ENCODE data around the gene CRMP1.

CRMP1 gene

DNA sequence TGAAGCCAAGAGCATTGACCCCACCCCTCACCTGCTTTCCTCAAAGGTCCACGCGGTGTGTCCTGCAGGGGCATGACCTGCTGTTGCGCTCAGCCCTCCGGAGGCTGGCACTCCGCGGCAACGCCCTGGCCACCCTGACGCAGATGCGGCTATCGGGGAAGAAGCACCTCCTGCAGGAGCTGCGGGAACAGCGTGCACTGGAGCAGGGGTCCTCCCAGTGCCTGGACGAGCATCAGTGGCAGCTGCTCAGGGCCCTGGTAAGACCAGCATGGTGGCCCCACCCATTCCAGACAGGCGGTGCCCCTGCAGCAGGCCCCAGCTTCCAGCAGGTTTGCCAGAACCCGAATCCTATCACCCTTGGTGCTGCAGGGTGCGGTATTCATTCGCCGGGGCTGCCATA lies 95.9 kb downstream of the CRMP1 start:
- no peak for DNase-seq (ENCODE audit: low spot score)

DNA sequence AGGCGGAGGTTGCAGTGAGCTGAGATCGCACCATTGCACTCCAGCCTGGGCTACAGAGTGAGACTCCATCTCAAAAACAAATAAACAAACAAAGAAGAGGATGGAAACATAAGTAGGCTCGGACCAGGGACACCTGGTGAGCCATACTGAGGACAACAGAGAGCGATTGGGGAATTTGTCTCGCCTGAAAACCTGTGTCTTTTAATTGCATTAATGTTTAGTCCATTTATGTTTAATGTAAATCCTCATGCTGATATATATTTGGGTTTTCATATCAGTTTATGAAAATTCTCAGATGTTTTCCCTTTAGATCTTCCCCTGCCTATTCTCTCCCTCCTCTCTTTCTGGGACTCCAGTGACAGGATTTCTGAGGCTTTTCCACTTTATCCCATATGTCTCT lies 97.3 kb downstream of the CRMP1 start:
- DNase-seq (ENCODE audit: low spot score): no peak

DNA sequence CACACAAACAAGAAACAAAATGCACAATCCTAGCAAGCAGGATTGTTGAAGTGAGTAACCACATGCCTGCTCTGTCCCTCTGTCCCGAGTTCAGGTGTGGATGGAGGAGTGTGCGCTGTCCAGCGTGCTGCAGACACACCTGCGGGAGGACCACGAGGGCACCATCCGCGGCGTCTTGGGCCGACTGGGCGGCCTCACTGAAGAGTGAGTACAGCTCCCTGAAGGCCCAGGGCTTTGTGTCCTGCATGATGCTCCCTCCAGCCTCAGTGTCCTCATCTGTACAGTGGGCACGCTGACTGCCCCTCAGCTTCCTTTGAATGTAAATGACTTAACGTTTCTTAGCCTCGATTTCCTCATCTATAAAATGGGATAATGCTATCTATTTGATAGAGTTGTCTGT lies 99.4 kb downstream of the CRMP1 start:
- no peak for DNase-seq (ENCODE audit: low spot score)

DNA sequence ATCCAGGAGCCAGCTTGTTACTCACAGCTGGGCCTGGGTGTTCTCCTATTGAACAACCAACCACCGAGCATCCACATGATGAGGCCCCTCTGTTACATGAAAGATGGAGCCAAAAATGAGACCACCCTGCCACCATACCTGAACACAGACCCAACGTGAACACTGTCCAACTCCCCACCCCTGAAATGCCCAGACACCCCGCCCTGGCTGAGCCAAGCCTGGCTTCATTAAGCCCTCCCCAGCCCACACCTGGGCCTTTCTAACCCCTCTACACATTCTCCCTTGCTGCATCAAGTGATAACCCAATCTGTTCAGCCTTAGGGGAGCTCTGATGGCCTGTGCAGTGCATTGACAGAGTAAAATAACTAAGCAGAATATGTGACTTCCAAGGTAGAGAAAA lies 101.2 kb downstream of the CRMP1 start:
- no peak for DNase-seq (ENCODE audit: low spot score)

DNA sequence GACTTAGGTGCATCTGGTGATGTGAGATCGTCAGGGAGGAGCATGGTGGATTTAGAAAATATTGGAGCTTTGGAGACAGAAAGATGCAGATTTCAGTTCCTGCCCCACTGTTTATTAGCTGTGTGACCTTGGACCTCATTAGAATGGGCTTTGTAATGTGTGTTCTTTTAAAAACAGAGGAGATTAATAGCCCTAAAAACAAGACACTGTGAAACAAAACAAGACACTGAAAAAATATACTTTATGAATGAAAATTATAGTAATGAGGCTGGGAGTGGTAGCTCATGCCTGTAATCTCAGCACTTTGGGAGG lies 102.4 kb downstream of the CRMP1 start:
- no peak for DNase-seq (ENCODE audit: low spot score)

DNA sequence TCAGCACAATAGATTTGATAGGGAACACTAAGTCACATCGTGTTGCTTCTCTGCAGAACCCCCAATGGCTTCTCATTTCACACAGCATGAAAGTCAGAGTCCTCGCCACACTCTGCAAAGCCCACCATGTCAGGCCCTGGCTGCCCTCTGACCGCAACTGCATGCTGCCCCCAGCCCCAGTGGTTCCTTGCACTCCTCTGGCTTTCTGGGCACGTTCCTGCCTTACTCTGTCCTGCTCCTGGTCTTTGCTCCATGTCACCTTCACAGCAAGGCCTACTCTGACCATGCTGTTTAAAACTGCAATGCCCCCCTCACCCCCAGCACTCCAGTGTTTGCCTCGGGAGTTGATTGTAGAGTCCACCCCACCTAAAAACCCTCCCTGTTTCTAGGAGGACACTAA lies 103.7 kb downstream of the CRMP1 start:
- no peak for DNase-seq (ENCODE audit: low spot score)

DNA sequence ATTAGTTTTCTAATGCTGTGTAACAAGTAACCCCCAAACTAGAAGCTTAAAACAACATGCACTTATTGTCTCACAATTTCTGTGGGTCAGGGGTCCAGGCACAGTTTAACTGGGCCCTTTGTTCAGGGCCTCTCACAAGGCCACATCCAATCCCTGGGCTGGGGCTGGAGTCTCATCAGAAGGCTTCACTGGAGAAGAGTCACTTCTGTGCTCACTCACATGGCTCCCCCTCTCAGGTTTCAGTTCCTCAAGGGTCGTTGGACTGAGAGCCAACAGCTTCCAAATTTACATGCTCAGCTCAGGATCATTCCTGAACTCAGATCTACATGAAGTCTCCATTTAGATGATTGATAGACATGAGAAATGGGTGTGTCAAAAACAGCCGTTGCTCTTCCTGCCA lies 104.7 kb downstream of the CRMP1 start:
- DNase-seq (ENCODE audit: low spot score): no peak

DNA sequence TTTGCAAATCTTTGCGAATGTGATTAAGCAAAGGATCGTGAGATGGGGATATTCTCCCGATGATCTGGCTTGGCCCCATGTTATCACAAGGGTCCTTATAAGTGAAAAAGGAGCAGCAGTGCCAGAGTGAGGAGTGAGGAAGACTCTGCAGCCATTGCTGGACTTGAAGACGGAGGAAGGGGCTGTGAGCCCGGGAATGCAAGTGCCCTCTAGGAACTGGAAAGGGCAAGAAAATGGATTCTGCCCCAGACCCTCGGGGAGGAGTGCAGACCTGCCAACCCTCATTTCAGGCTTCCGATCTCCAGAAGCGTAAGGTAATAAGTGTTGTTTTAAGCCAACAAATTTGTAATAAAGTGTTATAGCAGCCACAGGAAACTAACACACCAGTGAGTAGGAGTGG lies 105.6 kb downstream of the CRMP1 start:
- no peak for DNase-seq (ENCODE audit: low spot score)

DNA sequence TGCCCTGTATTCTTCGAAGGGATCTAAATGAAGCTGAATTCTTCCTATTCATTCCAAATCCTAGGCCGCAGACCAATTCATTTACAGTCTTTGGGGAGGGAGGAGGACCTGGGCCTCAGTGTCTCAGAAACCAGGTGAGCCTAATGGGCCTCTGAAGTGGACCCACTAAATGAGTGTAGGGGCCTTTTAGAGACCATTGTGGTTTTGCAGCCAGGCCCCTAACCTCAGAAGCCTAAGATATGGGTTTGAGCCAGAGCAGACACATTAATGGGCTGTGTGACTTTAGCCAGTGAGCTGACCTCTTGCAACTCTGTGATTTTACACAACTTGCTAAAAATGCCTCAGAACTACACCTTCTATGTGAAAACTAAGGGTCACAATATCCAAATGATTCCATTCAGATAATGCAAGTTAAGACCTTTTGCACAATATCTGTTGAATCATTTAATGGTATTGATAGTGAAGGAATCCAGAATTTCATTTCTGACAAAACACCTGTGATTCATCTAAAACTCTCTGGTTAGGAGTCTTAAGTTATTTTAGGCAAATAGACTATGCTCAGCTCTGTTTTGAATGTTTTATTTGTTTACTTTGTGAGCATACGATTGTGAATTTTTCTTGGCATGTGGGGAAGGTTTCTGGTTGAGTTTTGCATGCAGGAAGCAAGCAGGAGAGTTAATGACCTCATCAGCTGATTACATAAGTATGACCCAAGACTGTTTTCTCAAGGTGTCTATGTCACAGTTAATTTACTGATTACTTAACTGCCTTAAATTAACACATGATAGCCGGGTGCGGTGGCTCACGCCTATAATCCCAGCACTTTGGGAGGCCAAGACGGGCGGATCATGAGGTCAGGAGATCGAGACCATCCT lies 106.8 kb downstream of the CRMP1 start:
- DNase-seq (ENCODE audit: low spot score): peak; percentile 38

DNA sequence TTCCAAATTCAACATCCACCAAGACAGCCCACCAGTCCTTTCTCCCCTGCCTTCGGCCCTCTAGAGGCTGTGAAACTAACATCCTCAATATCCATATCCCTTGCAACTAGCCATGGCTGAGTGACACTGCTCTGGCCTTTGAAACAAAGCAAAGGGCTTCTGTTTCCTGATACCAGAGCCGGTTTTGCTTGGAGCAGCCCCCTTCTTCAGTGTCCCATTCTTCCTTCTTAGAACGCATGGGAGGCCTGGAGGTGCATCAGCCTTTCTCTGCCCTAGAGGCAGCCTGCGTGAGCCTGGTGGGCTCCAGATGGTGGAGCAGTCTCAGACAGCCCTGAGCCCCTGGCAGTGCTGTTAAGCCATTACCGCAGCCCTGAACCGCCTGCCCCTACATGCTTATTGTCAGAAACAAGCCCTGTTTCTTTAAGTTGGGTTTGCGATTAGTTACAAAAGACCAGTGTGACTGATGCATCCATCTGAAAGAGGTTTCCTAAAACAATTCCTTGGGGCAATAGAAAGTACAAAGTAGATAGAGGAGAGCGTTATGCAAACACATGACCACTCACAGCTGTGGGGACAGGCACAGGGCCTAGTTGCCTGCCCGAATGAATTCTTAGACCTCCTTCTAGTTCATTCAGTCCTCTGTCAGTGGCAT lies 107.8 kb downstream of the CRMP1 start:
- DNase-seq (ENCODE audit: low spot score): no peak

DNA sequence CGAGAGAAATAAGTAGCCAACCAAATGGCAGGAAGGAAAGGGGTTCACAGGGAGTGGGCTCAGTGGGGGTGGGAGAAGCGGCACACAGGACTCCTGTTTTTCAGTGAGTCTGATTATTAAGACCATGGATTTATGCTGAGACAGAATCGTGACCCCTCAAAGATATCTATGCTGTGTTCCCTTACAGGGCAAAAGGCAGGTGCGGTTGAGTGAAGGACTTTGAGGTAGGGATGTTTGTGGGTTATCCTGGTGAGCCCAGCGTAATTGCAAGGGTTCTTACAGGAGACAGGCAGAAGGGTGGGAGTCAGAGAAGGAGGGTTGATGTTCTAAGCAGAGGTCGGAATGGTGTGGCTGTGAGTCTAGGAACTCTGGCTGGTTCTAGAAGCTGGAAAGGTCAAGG lies 108.9 kb downstream of the CRMP1 start:
- DNase-seq (ENCODE audit: low spot score): no peak

DNA sequence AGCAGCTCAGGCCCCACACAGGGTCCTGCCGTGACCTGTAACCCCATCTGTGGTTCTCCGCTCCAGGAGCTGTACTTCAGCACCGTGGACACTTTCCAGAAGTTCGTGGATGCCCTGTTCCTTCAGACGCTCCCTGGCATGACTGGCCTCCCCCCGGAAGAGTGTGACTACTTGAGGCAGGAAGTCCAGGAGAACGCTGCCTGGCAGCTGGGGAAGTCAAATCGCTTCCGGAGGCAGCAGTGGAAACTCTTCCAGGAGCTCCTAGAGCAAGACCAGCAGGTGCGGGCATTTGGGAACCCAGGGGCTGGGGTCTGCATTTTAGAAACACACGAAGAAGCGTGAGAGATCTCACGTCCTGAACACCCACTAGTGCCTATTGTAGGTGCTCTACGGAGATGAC lies 109.4 kb downstream of the CRMP1 start:
- no peak for DNase-seq (ENCODE audit: low spot score)

DNA sequence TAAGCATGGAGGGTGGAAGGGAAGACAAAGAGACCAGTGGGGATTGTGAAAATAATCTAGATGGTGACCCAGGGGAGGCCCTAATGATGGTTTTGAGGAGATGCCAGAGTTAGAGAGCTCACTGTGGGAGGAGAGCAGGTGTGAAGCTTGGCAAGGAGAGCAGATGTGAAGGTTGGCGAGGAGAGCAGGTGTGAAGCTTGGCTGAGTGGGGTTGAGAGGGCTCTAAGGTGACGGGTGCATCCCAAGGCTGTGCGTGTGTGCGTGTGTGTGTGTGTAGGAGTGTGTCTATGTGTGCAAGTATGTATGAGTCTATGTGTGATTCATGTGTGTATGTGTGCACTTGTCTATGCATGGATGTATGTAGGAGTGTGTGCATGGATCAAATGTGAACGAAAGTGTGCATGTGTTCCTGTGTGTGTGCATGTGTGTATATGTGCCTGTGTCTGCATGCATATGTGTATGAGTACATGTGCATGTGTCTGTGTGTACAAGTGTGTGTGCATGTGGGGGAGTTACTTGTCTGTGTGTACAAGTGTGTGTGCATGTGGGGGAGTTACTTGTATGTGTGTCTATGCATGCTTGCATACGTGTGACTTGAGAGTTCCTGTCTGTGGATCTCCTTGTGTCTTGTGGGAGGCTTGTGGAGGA lies 109.9 kb downstream of the CRMP1 start:
- no peak for DNase-seq (ENCODE audit: low spot score)

DNA sequence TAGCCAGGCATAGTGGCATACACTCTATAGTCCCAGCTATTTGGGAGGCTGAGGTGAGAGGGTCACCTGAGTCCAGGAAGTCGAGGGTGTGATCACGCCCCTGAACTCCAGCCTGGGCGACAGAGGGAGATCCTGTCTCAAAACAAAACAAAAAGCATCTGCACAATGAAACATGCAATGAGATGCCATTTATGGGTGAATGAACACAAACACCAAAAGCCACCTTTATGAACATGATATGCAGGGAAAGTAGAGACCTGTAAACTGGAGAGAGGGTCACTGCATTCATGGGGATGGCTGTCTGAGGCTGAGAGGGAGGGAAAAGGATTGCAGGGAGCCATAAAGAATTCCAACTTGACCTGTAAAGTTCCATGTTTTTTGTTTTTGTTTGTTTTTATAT lies 111.2 kb downstream of the CRMP1 start:
- no peak for DNase-seq (ENCODE audit: low spot score)

DNA sequence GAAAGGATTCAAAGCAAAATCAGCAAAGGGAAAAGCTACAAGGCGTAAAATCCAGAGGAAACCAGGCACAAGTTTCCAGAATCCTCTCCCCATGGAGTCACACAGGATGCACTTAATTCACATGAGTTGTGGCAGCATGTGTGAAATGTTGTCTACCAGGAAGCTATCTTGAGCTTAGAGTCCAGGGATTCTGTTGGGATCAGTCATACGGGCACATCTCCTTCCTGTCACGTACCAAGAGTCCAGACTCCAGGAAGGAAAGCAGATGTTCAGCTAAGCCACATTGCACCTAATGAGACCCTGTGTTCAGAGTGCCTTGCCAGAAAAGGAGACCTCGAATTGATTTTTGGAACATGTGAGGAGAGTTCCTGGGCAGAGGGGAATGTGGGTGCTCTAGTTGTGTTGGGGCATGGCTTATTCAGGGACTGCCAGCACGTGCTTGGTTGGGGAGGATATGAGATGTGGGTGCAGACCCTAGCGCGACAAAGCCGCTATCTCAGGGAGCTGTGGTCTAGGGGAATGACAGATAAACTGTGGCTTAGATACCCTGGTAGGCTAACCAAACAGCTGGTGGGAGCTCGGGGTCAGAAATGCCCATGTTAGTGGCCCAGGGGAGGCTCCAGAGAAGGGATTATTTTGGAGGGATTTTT lies 111.9 kb downstream of the CRMP1 start:
- peak; percentile 78 for DNase-seq (ENCODE audit: low spot score)

DNA sequence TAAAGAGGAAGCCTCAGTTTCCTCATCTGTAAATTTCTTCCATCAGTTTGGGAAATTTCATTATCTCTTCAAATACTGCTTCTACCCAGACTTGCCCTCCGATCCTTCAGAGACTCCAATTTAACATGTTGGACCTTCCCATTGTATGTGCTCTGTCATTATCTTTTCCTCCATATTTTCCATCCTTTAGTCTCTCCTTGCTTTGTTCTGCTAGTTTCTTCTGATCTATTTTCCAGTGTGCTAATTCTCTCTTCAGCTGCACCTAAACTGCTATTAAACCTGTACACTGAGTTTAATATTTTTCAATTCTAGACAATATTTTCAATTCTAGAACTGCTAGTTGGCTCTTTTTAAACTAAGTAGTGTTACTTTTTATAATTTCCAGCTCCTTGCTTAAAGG lies 116.4 kb downstream of the CRMP1 start:
- no peak for DNase-seq (ENCODE audit: low spot score)

DNA sequence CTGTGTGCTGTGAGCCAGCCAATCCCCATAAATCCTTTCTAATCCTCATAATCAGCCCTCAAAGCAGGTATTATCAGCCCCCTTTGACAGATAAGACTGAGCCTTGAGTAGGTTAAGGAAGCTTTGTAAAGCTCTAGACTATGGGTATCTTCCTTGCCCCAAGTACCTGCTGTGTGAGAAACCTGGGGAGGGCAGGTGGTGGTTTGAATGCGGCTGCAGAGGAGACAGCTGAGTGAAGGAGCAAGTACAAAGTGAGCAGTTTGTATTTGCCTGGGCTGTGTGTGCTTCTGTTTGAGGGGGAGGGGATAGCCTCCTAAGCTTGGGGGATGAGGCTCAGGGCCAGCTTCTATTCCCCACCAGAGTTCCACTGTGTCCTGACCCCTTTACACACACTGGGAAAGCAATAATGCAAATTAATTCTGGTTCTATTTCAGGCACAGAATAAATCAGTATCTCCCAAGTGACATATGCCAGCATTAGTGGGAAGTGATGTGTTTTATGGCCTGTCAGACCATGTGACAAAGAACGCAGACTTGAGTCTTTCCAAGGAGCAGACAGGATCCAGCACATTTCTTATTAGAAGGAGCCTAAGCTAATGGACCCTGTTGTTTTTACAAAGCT lies 118.4 kb downstream of the CRMP1 start:
- no peak for DNase-seq (ENCODE audit: low spot score)

DNA sequence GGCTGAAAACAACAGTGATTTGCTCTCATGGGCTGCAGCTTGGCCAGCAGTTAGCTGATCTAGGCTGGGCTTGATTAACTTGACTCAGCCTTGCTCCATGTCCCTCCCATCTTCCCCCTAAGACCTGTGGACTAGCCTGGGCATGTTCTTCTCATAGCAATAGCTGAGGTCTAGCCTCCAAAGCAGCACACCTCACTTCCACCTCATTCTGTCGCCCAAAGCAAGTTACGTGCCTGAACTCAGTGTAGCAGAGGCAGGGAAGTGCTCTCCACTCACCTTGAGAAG lies 119.7 kb downstream of the CRMP1 start:
- DNase-seq (ENCODE audit: low spot score): peak; percentile 39

DNA sequence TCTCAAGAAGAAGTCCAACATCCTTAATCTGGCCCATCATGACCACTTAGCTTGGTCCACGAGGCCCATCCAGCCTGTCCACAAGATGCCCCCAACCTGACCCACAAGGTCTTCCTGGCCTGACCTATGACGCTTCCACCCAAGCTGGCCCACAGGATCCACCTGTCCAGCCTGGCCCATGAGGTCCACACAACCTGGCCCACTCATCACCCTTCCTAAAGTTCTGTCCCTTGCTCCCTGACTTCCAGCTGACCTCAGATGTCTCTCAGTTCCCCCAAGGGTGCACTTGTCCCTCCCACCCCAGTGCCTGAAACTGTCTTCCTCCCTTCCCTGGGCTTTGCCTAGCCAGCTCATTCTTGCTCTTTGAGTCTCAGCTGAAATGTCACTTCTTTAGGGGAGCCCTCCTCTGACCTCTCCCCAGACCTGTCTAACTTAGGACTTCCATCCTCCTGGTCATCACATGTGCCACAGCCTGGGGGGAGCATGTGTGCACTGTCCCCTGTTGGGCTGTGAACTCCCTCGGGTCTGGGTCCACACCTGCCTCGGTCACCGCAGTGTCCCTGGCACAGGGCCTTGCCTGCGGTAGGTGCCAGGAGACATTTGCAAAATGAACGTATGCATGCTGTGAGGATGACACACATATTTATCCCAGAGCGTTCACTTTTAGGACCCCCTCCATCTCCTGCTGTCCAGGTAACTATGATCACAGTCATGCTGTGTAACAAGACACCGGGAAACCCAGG lies 120.2 kb downstream of the CRMP1 start:
- DNase-seq (ENCODE audit: low spot score): no peak

All from AG08395 (cell line).